Measurements from ENCODE around the gene RNF227.

GRCh38 chr17:7945651-7946050 lies 29.6 kb upstream of the RNF227 start:
- TF ChIP-seq EP300 (IDR thresholded peaks at IDR 0.05; ENCODE audit: borderline replicate concordance in 1 of 2, low read depth in 2 of 2, low read length in 2 of 2), result no peak
- TF ChIP-seq CTCF (IDR thresholded peaks at IDR 0.05; ENCODE audit: control extremely low read depth in 1 of 3, insufficient read depth in 1 of 3, low read depth in 1 of 3, low read length in 3 of 3), result no peak
- no peak for TF ChIP-seq CREB1 (IDR thresholded peaks at IDR 0.05)
- no peak for TF ChIP-seq RFX5 (IDR thresholded peaks at IDR 0.05; ENCODE audit: borderline replicate concordance, low read depth, low read length)
- TF ChIP-seq BACH1 (IDR thresholded peaks at IDR 0.05; ENCODE audit: low read length), result no peak
- no peak for TF ChIP-seq POLR2A (IDR thresholded peaks at IDR 0.05; ENCODE audit: control extremely low read depth in 1 of 2, low read depth in 2 of 2, low read length in 2 of 2)
- TF ChIP-seq SUZ12 (IDR thresholded peaks at IDR 0.05; ENCODE audit: low read length), result no peak
- no peak for TF ChIP-seq GTF2F1 (IDR thresholded peaks at IDR 0.05; ENCODE audit: borderline replicate concordance, low read depth, low read length)
- TF ChIP-seq POLR2AphosphoS5 (IDR thresholded peaks at IDR 0.05; ENCODE audit: low read depth, low read length), result no peak
- TF ChIP-seq JUND (IDR thresholded peaks at IDR 0.05; ENCODE audit: low read length), result no peak

Data from H1 (cell line).